H1 (cell line): Measurements from ENCODE around the gene ZNF777. TPM values are rescaled to one million over a fixed set of nuclear protein-coding genes. Genes with fewer than 3 reads are reported as not detected.

Experiments used
- ASH2L ChIP-seq: fragments of 200-600, 300-600 bp; sonication (generic); IDR thresholded peaks from one replicate; pipeline ENCODE4 v1.7.1; 2017; ENCODE audit warnings: low read length
- BACH1 ChIP-seq: IDR thresholded peaks from 2 replicates; pipeline ENCODE4 v1.6.1; 2012; ENCODE audit warnings: low read length, improper control_type of control experiment
- CBX8 ChIP-seq: fragments of 300-800, 300-1000 bp; sonication (generic); IDR thresholded peaks from 2 replicates; pipeline ENCODE4 v1.7.1; 2016; ENCODE audit warnings: low read depth, low read length, borderline replicate concordance
- CHD7 ChIP-seq: fragments of 300-600 bp; sonication (generic); IDR thresholded peaks from 2 replicates; pipeline ENCODE4 v1.7.1; 2012; ENCODE audit warnings: low read length, moderate library complexity, mild to moderate bottlenecking, inconsistent platforms; ENCODE audit not compliant: insufficient replicate concordance
- MAX ChIP-seq: IDR thresholded peaks from 2 replicates; pipeline ENCODE4 v1.6.1; 2012; ENCODE audit warnings: inconsistent platforms
- SP2 ChIP-seq: IDR thresholded peaks from 2 replicates; pipeline ENCODE4 v1.6.1; 2012; ENCODE audit warnings: mild to moderate bottlenecking, low read length, inconsistent platforms
- ZNF274 ChIP-seq: IDR thresholded peaks from 2 replicates; pipeline ENCODE4 v1.7.0; 2012; ENCODE audit warnings: low read length, borderline replicate concordance; ENCODE audit errors: extremely low read depth
- polyA plus RNA-seq, 7 experiments: library from polyadenylated mRNA; depleted of rRNA in 3 of 7; stranded (reverse) in 5 of 7; unstranded in 2 of 7; fragments of >200 nt in 5 of 7; fragments of 200-250 nt in 2 of 7; gene quantifications; 1 replicate in 5 of 7; 2 replicates in 1 of 7; 4 replicates in 1 of 7; pipeline versions ENCODE4 v1.2.1 to v1.2.3, GENCODE V29; 2011 to 2013; ENCODE audit warnings: missing spikeins in 2 of 7, mixed read lengths in 2 of 7
- total RNA-seq: library from RNA; stranded (reverse); fragmentation: NEBNext Ultra II Directional; extraction: Animal tissue kit (Norgen Biotek cat#: 25700); gene quantifications from 2 replicates; pipeline ENCODE4 v1.2.1, GENCODE V29; 2021

The ZNF777 gene
- total and polyA plus RNA-seq, 2 of the 8 experiments (the other 6 are each of a cell fraction or from before 2014, with no cell fraction given), result 8.0 to 10.1 TPM

GRCh38 chr7:149501651-149502050 is 40.8 kb upstream of the ZNF777 start (continued):
- TF ChIP-seq CHD7 (no peak), SP2 (no peak), ZNF274 (no peak), ASH2L (no peak), BACH1 (no peak), CBX8 (no peak), MAX (no peak)
